NCI-H2107 (cell line): ENCODE results near the gene TSPAN5.
"Not testable (repeated sequence)": the region's sequence is repeated elsewhere in the genome, so short reads cannot be mapped to it uniquely, and the experiment has no call there.

ENCODE experiments used
- DNase-seq: peaks from one replicate; lab custom pipeline; 2025; lab: John Stamatoyannopoulos, UW

Gene TSPAN5

DNA sequence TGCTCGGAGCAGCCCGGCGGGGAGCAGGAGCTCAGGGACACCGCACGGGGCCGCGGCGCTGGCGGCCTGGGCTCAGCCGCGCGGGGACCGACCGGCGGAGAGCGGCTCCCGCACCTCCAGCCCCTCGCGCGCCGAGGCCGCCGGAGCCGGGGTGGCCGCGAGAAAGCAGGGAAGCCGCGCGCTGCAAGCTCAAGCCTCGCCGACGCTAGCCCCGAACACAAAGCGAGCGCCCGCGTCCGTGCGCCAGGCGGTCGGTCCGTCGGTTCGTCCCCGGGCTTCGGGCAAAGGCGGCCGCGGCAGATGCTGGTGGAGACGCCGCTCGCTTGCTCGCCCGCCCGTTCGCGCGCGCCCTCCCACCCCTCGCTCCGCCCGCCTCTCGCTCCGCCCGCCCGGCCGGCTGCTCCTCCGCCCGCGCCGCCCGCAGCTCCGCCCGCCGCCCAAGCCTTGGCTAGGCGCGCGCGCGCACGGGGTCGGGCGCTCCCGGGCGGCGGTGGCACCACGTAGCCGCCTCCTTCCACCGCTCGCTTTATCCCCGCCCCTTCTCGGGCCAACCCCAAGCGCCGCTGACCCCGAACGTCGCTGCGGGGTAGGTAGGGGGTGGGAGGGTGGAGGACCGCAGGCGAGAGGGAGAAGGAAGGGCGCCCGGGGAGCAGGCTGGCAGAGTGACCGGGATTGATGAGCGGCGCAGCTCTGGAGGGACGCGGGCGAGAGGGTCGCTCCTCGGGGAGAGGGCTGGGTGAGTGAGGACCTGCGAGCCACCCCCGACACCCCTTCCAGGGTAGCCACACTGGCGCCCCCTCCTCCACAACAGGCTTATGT is at the start of gene TSPAN5:
TSPAN5 (minus strand) TSS at position 325 of the 819 bp plus-strand sequence.
- DNase-seq, result no peak

DNA sequence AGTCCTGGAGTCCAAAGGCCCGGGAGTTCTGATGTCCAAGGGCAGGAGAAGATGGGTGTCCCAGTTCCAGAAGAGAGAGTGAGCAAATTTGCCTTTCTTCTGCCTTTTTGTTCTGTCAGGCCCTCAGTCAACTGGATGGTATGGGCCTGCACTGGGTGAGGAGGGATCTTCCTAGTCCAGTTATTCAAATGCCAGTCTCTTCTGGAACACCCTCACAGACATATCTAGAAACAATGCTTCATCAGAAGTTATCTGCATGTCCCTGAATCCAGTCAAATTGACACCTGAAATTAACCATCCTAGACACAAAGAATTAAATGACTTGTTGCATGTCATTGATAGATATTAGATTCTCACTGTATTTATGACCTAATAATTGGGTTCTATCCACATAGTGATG is 48.5 kb upstream of the TSPAN5 start:
- DNase-seq, result no peak

DNA sequence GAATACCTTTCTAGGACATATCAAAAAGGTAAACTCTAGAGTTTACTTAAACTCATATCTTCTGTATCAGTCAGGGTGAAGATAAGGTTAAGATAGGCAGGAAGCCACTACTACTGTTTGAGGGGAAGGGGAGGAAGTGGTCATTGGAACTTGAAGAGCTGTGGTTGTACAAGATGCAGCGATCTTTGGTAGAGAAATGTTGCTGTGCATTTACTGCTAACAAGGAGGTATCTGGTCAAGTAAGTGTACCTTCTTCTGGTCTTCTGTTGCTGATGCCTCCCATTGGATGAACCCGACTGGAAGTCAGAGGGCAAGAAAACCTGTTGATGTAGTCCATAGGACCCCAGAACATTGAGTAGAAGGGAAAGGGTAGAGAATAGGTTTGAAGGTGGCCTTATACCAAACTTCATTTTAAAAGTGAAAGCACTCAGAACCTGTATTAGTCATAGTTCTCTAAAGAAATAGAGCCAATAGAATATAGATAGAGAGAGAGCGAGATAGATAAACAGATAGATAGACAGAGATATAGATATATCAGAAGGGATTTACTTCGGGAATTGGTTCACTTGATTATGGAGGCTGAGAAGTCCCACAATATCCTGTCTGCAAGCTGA is 47.9 kb upstream of the TSPAN5 start:
- no peak for DNase-seq

DNA sequence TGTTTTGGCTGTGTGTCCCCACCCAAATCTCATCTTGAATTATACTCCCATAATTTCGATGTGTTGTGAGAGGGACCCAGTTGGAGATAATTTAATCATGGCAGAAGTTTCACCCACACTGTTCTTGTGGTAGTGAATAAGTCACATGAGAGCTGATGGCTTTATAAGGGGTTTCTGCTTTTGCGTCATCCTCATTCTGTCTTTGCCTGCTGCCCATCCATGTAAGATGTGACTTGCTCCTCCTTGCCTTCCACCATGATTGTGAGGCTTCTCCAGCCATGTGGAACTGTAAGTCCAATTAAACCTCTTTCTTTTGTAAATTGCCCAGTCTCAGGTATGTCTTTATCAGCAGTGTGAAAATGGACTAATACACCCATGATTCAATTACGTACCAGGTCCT is 47.2 kb upstream of the TSPAN5 start:
- not testable (repeated sequence) for DNase-seq

DNA sequence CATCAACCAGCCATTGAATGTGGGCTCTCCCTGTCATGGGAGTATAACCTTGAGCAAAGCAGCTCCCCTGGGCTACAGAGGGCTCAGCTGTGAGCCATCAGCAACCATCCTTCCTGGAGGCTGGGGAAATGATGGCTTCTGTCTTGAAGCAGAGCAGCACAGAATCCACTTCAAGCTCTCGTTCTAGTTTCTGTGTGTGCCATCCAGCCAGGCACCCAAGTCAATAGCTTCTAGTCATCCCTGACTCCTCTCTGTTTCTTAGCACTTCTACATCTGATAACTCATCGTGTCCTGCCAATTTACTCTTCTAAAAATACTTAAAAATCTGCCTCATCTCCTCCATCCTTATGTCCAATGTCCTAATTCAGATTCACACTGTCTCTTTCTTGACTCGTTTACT is 42.2 kb upstream of the TSPAN5 start:
- no peak for DNase-seq

DNA sequence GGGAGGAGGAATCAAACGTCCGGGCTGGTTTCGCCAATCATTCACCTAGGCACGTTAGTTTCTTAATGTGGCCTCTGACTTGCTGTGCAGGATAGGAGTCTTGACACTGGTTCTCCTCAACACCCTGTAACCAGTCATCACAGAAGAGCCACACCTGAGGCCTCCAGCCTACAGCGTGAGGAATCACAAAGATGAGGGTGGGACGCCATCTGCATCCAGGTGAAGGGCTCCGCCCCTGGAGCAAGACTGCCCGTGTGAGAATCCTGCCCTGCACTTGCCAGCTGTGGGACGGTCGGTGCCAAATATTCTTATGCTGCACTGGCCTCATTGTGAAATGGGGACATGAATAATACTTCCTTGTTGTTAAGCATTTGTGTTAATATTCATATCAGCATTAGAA is 35.7 kb upstream of the TSPAN5 start:
- DNase-seq, result no peak

DNA sequence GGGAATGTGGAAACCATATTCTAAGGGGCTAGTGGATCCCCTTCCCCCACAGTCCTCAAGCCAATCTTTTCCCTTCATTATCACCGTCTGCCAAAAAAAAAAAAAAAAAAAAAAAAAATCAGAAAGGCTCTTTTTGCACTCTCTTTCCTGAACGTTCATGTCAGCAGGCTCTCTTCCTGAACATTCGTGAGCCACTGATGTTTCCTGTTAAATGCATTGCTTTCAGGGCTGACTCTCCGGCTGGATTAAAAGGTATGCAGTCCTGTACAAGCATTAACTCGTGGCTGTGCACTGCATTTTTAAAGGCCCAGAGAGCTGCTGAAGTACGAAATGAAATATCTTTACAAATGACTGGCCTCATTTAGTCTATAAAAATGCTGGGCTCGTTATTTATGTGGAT is 34.0 kb upstream of the TSPAN5 start:
- DNase-seq, result no peak

DNA sequence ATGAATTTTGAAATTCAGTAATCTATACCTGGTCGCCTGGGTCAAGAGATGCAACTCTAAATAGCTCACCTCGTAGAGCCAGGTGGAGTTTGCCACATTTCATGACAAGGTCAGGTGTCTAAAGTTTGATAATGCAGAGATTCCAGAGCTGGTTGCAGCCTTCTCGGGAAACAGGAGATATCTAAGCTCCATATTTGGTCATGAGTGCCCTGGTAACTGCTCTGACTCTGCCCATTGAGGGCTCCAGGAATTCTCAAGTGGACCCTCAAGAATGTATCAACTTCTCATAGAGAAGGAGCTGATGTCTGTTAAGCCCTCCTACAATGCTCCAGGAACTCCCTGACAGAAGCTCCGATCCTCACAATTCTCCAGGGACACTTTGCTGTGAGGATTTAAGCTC is 33.2 kb upstream of the TSPAN5 start:
- no peak for DNase-seq

DNA sequence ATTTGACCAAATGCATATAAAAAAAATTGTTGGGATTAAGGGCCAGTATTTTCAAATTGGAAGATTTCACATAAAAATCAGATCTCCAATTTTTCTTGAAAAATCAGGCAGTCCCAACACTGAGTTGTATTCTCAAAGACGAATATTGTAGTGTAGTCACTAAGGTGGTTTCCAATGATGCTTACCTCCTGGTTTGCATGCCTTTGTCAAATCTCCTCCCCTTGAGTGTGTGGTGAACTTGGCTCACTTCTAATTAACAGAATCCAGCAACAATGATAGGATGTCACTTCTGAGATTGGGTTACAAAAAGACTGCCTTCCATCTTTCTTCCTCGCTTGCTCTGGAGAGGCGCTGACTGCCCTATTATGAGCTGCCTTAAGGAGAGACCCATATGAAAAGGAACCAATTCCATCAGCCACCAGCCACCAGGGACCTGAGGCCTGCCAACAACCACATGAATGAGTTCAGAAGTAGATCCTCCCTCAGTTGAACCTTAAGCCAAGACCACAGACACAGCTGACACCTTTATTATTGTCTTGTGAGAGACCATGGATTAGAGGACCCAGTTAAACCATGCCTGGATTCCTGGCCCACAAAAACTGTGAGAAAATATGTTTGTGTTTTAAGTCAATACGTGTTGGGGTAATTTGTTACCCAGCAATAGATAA is 31.2 kb upstream of the TSPAN5 start:
- no peak for DNase-seq

DNA sequence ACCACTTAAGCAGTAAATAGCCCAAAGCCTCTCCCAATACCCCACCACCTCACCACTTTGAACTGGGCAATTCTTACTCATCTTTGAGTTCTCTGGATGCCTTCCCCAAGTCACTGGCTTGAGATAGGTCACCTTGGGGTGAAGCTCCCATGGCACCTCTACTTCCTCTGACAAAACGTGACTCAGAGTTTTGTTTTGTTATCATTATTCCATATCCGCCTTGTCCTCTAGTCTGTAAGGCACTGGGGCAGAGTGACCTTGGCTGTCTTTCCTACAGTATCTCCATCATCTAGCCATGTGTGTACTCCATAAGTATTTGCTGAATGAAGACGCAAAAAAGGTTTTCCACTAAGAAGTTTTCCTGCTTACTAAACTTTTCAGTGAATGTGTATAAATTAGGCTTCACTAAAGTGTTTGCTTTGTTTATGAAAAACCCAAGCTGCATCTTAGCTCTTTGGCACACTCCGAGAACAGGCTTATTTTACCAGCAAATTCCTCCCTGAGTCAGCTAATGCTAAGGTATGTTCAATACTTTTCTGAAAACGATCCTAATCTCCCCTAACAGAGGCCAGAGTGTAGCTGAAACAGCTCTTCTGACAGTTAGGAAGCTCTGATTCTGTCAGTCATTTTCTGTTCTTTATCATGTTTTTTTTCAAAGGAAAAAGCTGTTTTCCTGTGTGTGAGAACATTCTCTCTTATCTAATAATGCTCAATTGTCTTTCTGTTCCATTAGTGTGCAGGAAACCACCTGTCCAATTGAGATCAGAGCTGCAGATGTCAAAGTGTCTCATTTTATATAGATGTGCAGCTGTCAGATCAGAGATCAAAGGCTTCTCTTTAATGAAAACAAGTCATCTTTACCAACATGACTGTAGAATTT is 30.2 kb upstream of the TSPAN5 start:
- no peak for DNase-seq

DNA sequence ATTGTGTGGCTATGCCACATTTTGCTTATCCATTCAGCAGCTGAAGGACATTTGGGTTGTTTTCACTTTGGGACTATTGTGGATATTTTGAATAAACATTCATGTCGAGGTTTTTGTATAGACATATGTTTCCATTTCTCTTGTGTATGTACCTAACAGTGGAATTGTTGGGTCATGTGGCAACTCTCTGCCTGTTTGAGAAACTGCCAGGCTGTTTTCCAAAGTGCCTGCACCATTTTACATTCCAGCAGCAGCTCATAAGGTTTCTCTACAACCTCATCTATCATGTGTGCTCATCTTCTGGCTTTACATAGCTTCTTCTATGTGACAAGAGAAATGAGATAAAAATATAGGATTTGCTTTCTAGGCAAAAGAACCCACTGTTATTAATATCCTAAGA is 29.5 kb upstream of the TSPAN5 start:
- no peak for DNase-seq

DNA sequence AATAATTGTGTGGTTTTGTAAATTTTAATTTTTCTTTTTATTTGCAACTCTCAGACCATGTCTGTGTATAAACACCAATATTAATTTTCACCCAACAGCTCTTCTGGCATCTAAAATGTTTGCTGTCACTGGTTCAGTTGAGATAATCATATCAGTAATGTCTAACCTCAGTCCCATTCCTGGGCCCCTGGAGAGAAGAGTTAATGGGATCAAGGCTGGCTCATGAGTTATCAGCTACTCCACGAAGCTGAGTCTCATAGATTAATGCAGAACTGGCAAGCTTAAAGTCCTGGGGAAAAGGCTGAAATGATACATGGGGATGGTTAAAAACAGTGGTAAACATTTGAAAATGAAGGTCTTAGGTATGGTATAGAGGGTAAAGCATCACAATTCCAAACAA is 28.4 kb upstream of the TSPAN5 start:
- DNase-seq, result no peak

DNA sequence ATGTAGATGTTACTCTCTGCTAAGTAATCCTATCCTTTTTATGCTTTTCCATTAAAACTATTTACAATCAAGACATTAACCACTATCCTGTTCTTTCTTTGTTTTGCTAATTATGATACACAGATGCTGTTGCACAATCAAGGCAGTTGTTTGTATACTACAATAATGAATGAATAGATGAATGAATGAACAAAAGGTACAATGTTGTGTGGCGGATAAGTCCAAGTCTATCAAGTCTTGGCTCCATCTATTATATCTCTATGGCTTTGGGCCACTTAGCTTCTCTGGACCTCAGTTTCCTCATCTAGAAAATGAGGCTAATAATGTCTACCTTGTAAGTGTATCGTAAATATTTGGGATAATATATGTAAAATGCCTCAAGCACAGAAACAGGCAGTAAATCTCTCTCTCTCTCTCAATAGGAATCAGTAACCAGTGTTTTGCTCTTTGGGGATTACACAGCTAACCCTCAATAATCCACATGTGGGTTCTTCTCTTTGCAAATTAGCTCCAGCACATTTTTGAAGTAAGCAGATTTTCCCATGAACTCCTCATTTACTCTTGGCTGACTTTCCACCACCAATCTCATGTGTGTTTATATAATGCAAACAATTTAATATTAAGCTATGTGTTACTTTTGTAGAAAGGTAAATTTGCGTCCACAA is 27.8 kb upstream of the TSPAN5 start:
- no peak for DNase-seq

DNA sequence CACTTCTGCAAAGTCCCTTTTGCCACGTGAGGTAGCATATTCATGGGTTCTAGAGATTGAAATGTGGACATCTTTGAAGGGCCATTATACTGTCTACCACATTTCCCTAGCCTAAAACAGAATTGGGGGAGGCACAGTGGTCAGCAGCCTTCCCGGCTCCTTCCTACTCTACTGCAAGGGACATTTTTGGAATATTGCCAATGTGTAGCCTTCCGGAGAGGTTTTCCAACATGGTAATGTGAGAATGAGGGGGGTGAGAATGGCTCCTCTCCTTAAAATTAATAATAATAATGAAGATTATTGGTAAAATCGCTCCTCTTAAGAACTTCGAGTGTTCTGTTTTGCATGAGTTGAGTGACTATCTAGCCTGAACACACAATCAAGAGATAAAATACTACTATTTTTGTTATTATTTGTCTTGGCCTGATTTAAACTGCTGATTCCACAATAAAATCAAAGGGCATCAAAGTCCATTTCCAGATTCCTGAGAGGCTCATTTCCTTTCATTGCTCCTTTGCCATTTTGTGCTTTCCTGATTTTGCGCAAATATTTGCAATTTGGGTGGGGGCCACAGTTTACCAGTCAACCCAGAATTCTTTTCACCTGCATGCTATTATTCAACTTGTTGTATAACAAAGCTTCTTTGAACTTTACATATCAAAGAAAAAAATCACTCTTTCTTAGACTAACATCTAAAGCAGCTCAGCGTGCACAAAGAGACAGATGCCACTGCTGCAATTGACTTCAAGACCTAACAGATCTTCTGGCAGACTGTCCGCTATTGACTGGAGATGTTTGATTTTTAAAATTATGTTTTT is 27.0 kb upstream of the TSPAN5 start:
- DNase-seq, result no peak

DNA sequence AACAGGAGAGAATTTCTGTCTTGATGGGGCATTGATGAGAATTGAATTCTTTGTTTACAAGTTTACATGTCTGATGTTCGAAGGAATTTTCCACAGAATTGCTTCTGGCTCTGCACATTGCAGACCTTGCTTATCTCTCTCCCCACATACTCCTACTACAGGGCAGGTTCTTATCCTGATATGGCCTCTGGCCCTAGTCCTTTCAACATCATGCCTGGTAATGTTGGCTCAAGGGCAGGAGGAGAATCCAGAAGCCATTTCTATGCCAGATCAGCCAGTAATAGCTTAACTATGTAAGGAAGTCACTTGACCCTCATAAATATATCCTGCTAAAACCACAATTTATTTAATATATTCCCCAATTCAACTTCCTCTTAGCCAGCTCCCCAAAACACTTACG is 24.3 kb upstream of the TSPAN5 start:
- no peak for DNase-seq

DNA sequence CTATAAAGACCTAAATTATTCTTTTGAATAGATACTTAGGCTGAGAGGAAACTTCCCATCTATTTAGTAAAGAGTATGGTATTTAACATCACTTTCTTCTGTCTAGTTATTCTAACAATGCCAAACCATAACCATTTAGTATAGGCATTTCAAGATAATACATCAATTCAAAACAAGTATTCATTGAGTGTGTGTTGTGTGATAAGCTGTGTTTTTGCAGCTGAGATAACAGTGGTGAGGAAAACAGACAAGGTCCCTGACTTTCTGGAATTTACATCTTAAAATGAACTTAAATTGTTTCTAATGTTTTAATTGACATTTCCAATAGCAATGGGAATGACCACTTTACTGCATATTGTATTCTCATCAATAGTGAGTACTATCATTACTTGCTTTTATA is 22.4 kb upstream of the TSPAN5 start:
- DNase-seq, result no peak

DNA sequence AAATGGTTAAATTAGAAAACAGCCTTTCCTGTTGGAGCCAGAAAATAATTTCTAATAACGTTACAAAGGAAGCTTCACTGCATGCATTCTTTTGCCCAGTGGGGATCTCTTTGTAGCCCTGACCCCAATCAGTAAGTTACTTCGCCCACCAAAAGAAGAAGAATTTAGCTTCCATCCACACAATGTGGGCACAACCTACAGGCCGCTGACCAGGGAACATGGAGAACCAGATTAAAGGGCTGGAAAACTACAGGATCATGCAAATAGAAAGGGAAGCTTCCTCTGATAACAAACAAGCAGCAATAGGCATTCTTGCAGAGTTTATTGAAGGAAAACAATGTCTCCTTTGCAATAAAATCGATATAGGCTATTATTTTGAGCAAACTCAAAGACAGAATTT is 21.3 kb upstream of the TSPAN5 start:
- DNase-seq, result no peak

DNA sequence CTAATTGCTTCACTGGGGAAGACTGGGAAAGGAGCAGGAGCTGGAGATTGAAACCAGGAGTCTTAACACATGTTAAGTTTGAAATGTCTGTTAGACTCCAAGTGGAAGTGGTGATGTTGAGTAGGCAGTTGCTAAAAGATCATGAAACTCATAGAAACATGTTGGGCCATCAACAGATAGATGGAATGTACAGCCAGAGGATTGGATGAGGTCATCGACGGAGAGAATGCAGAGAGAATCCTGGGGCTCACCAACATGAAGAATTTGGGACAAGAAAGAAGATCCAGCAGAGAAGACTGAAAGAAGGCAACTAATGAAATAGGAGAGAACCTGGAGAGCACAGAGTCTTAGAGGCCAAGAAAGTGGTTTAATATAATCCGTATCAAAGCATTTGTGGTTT is 19.4 kb upstream of the TSPAN5 start:
- no peak for DNase-seq

DNA sequence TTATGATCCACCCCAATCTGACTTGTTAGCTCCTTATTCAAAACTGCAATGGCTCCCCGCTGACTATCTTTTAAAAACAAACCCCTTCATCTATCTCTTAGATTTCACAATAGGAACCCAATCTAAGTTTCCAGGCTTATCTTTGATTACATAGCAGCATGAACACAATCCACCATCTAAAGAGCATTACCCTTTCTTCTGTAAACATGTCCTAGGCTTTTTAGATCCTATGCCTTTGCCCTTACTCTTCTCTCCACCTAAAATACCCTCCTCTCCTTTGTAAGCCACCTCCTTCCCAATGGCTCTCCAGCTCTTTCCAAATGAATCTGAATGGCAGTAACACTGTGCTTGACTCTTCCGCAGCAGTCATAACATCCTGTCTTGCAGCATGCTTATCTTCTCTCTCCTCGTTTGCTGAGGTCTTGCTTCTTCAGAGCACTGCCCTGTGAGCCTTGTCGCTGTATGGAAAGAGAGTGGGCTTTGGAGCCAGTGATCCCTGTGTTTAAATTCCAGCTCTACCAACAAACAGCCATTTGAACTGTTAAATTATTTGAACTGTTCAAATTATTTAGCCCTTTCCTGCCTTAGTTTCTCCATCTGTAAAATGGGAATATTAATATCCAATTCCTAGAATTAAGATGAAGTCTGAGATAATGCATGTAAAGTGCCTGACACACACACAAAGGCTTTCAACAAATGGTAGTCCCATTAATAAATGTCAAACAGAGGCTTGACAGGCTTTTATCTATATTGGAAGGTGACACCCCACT is 16.2 kb upstream of the TSPAN5 start:
- no peak for DNase-seq

DNA sequence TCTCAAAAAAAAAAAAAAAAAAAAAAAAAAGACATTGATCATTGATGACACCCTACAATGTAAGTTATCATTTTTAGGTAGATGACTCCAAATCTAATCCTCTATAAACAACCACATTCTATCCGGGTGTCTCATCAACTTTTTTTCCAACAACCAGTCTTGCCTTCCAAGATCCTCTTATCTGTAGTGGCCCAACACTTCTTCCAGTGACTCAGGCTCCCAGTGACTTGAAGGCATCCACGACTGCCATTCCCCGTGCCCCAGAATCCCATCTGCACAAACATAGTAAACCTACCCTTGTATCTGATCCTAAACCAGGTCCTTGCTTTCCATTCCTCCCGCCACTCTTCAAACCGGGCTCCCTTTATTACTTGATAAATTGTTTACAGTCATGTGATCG is 15.6 kb upstream of the TSPAN5 start:
- DNase-seq, result no peak
